Endothelial cell of umbilical vein (primary cell): ENCODE data around the gene CHIT1. TPM values are rescaled to one million over a fixed set of nuclear protein-coding genes. Genes with fewer than 3 reads are reported as not detected.

ENCODE experiments used
- BruUV-seq: library from RNA; stranded (reverse); fragments of 400-500 nt; replicated peaks from 2 replicates; lab custom pipeline; 2021; lab: Mats Ljungman, UMichigan
- CTCF ChIA-PET: fragments of 300-600, 350-600 bp; sonication (Branson Sonifier 250); formaldehyde crosslinking; loops from one replicate; lab custom pipeline; 2021; ENCODE audit warnings: antibody characterized with exemption, inconsistent platforms; lab: Charles Lee
- POLR2A ChIA-PET: fragments of 300-600, 350-600 bp; sonication (Branson Sonifier 250); formaldehyde crosslinking; loops from one replicate; lab custom pipeline; 2021; ENCODE audit warnings: antibody characterized with exemption, inconsistent platforms; lab: Charles Lee
- DNase-seq: peaks from one replicate; pipeline ENCODE4 v3.0.0-alpha.2; 2011; ENCODE audit warnings: low read depth, low spot score
- FAIRE-seq: peaks from 2 replicates; lab custom pipeline; 2011; peaks lifted over from hg19 to GRCh38; lab: Jason Lieb, UNC
- H2AFZ ChIP-seq: 2 replicates; pipeline ENCODE4 v1.6.0; 2012; ENCODE audit warnings: low read depth, low read length, control low read depth, inconsistent platforms
- H3K27ac ChIP-seq: 2 replicates; pipeline ENCODE4 v1.5.1; 2011; ENCODE audit warnings: low read depth, mild to moderate bottlenecking, control low read depth, low read length, moderate library complexity; ENCODE audit not compliant: insufficient read depth
- H3K27me3 ChIP-seq, 2 experiments: 2 replicates each; pipeline versions ENCODE4 v1.6.0 to v1.6.1; 2011; ENCODE audit warnings: low read length in 2 of 2, mixed read lengths in 1 of 2; ENCODE audit not compliant: control insufficient read depth in 2 of 2, insufficient read depth in 2 of 2
- H3K36me3 ChIP-seq, 2 experiments: 2 replicates in 1 of 2; 3 replicates in 1 of 2; pipeline ENCODE4 v1.5.1; 2011; ENCODE audit warnings: low read length in 2 of 2, mild to moderate bottlenecking in 1 of 2, moderate library complexity in 1 of 2; ENCODE audit not compliant: control insufficient read depth in 2 of 2, insufficient read depth in 2 of 2; ENCODE audit errors: extremely low read depth in 1 of 2
- H3K4me1 ChIP-seq: 3 replicates; pipeline ENCODE4 v1.5.1; 2011; ENCODE audit warnings: mild to moderate bottlenecking, low read length; ENCODE audit not compliant: control insufficient read depth, insufficient read depth; ENCODE audit errors: extremely low read depth
- H3K4me2 ChIP-seq: 2 replicates; pipeline ENCODE4 v1.6.1; 2011; ENCODE audit warnings: low read length, control low read depth, mixed read lengths; ENCODE audit not compliant: insufficient read depth
- H3K4me3 ChIP-seq, 3 experiments: fragments of 200-600 bp in 1 of 3; sonication (generic), shearing (Covaris generic) in 1 of 3; replicated peaks in 1 of 3; 2 replicates each; pipeline ENCODE4 v1.5.1; 2011 to 2016; ENCODE audit warnings: control low read depth in 3 of 3, low read length in 3 of 3, mild to moderate bottlenecking in 2 of 3, inconsistent platforms in 1 of 3, low read depth in 1 of 3, moderate library complexity in 1 of 3; ENCODE audit not compliant: insufficient read depth in 1 of 3
- H3K79me2 ChIP-seq: 2 replicates; pipeline ENCODE4 v1.6.0; 2012; ENCODE audit warnings: low read length, inconsistent platforms; ENCODE audit not compliant: control insufficient read depth, insufficient read depth
- H3K9ac ChIP-seq: replicated peaks from 2 replicates; pipeline ENCODE3; 2011; ENCODE audit warnings: low read length, control low read depth; ENCODE audit not compliant: insufficient read depth; ENCODE audit errors: extremely low read depth
- H3K9me1 ChIP-seq: replicated peaks from 3 replicates; pipeline ENCODE4 v1.6.0; 2011; ENCODE audit warnings: mild to moderate bottlenecking, low read length; ENCODE audit not compliant: control insufficient read depth, insufficient read depth; ENCODE audit errors: extremely low read depth
- H3K9me3 ChIP-seq: replicated peaks from 2 replicates; pipeline ENCODE4 v1.5.1; 2012; ENCODE audit warnings: low read length, inconsistent platforms; ENCODE audit not compliant: control insufficient read depth, insufficient read depth
- H4K20me1 ChIP-seq: replicated peaks from 2 replicates; pipeline ENCODE3; 2011; ENCODE audit warnings: mild to moderate bottlenecking, low read length; ENCODE audit not compliant: control insufficient read depth, insufficient read depth; ENCODE audit errors: extremely low read depth
- CTCF ChIP-seq, 2 donors: IDR thresholded peaks; 1 replicate in 1 of 2; 2 replicates in 1 of 2; pipeline ENCODE4 v1.5.1; 2011; ENCODE audit warnings: low read length in 2 of 2, mild to moderate bottlenecking in 2 of 2, moderate library complexity in 2 of 2, control low read depth in 1 of 2, inconsistent platforms in 1 of 2, low read depth in 1 of 2; ENCODE audit not compliant: insufficient read depth in 1 of 2; ENCODE audit errors: extremely low read depth in 1 of 2
- EZH2 ChIP-seq: IDR thresholded peaks from 2 replicates; pipeline ENCODE4 v1.6.1; 2012; ENCODE audit warnings: borderline replicate concordance, low read depth, mild to moderate bottlenecking, moderate library complexity, low read length, inconsistent platforms; ENCODE audit not compliant: severe bottlenecking
- FOS ChIP-seq: IDR thresholded peaks from 2 replicates; pipeline ENCODE4 v1.6.1; 2011; ENCODE audit warnings: mild to moderate bottlenecking, low read length, moderate library complexity, borderline replicate concordance; ENCODE audit not compliant: insufficient read depth
- GATA2 ChIP-seq: IDR thresholded peaks from 2 replicates; pipeline ENCODE4 v1.7.0; 2011; ENCODE audit warnings: low read depth, mild to moderate bottlenecking, moderate library complexity, mixed read lengths, low read length; ENCODE audit not compliant: insufficient read length, insufficient read depth
- JUN ChIP-seq: IDR thresholded peaks from 2 replicates; pipeline ENCODE4 v1.6.1; 2011; ENCODE audit warnings: borderline replicate concordance, low read depth; ENCODE audit not compliant: insufficient read length, insufficient read depth
- MAX ChIP-seq: IDR thresholded peaks from 2 replicates; pipeline ENCODE4 v1.6.1; 2011; ENCODE audit not compliant: insufficient read depth, insufficient read length
- MYC ChIP-seq: IDR thresholded peaks from one replicate; pipeline ENCODE4 v1.6.1; 2011; ENCODE audit warnings: mild to moderate bottlenecking, low read depth, low read length
- POLR2A ChIP-seq: IDR thresholded peaks from 2 replicates; pipeline ENCODE4 v1.6.1; 2012; ENCODE audit warnings: low read depth, mild to moderate bottlenecking, control low read depth, low read length
- POLR2AphosphoS5 ChIP-seq: IDR thresholded peaks from 2 replicates; pipeline ENCODE4 v1.6.1; 2012; ENCODE audit warnings: low read depth, mild to moderate bottlenecking, control low read depth, low read length, moderate library complexity; ENCODE audit not compliant: insufficient read depth
- dilution Hi-C: fragments of 300-500 bp; cut with MboI; formaldehyde crosslinking; loops from one replicate; pipeline ENCODE4 v1.15.0; 2019; ENCODE audit warnings: low sequenced_read_pairs; ENCODE audit not compliant: extremely low pct_ligation_motif_present
- intact Hi-C: fragments of 100-400 bp; cut with micrococcal nuclease; formaldehyde crosslinking; loops from one replicate; pipeline ENCODE4 v1.10.0; 2022
- polyA plus RNA-seq, 4 experiments: library from polyadenylated mRNA; depleted of rRNA in 3 of 4; stranded (reverse) in 3 of 4; unstranded in 1 of 4; fragments of >200 nt; gene quantifications; 2 replicates each; pipeline versions ENCODE4 v1.2.1 to v1.2.3, GENCODE V29; 2011 to 2012; ENCODE audit warnings: missing spikeins in 1 of 4
- total RNA-seq: library from RNA; stranded (reverse); gene quantifications from 2 replicates; pipeline ENCODE4 v1.2.3, GENCODE V29; 2021

The CHIT1 gene
- total and polyA plus RNA-seq, 2 donors (not counting 3 experiments of a cell fraction or from before 2014, with no cell fraction given): not detected

GRCh38 chr1:203200916-203201315 lies 28.6 kb downstream of the CHIT1 start:
- dilution Hi-C loops (no loop called here), intact Hi-C loops (no loop called here)
- FAIRE-seq (no peak), DNase-seq (no peak)
- no peaks in the 10 kb centered on the region for H3K4me1 ChIP-seq
- no peaks in the 10 kb centered on the region for H4K20me1 ChIP-seq
- TF ChIP-seq GATA2 (no peak), POLR2AphosphoS5 (no peak), MAX (no peak), JUN (no peak), EZH2 (no peak), MYC (no peak), POLR2A (no peak), FOS (no peak), CTCF (IDR thresholded peaks at IDR 0.05; ENCODE audit: extremely low read depth in 1 of 2, insufficient read depth in 1 of 2, low read depth in 1 of 2, low read length in 2 of 2) (no peak)
- ChIA-PET POLR2A (no interaction called here), CTCF (interaction anchor here (0.7 to 2.8 kb wide), 5 partner anchors 8 to 161 kb away, joined by 3 to 18 read pairs (median 4); no protein-coding TSS in a partner anchor)
- no peak overlapping the region for H2AFZ ChIP-seq
- no peaks in the 10 kb centered on the region for H3K79me2 ChIP-seq
- no peak overlapping the region for H3K27ac ChIP-seq
- no peaks in the 10 kb centered on the region for H3K9me3 ChIP-seq
- no peaks in the 10 kb centered on the region for H3K36me3 ChIP-seq
- H3K9me1 ChIP-seq: no peaks in the 10 kb centered on the region
- H3K4me3 ChIP-seq: no peak overlapping the region
- no peak overlapping the region for H3K4me2 ChIP-seq
- no TSS peak for BruUV-seq
- no peak overlapping the region for H3K9ac ChIP-seq
- H3K27me3 ChIP-seq: peaks cover 7 to 8% of the 10 kb centered on the region in 2 experiments
